Hepatocyte (in vitro differentiated cells): ENCODE results near the gene TRIM8.

Source experiments
- CTCF ChIP-seq: fragments of 200-600 bp; sonication (generic); IDR thresholded peaks from 2 replicates; pipeline ENCODE4 v1.5.1; 2016; ENCODE audit warnings: antibody characterized with exemption, mild to moderate bottlenecking; ENCODE audit not compliant: poor library complexity
- EZH2 ChIP-seq: fragments of 200-600 bp; sonication (generic); IDR thresholded peaks from 2 replicates; pipeline ENCODE4 v1.6.1; 2016; ENCODE audit warnings: antibody characterized with exemption, mild to moderate bottlenecking, borderline replicate concordance
- EZH2phosphoT487 ChIP-seq: fragments of 200-600 bp; sonication (generic); IDR thresholded peaks from one replicate; pipeline ENCODE4 v1.6.1; 2018; ENCODE audit warnings: antibody characterized with exemption, mild to moderate bottlenecking, low read depth, moderate library complexity; ENCODE audit not compliant: unreplicated experiment, severe bottlenecking

GRCh38 chr10:102608487-102608886 lies 35.8 kb upstream of the TRIM8 start:
- TF ChIP-seq CTCF (no peak), EZH2 (no peak), EZH2phosphoT487 (no peak)
